ENCODE data around the gene GLB1L.

The GLB1L gene

GRCh38 chr2:219199470-219200211 lies 45.6 kb downstream of the GLB1L start:
- Histone ChIP-seq H3K4me3 (replicated peaks; ENCODE audit: low read depth, low read length) (no peak overlapping the region), H3K27me3 (replicated peaks; ENCODE audit: control insufficient read depth, insufficient read depth, low read length) (no peaks in the 10 kb centered on the region), H3K36me3 (ENCODE audit: control insufficient read depth, insufficient read depth, low read length) (no peaks in the 10 kb centered on the region)
- TF ChIP-seq CTCF (IDR thresholded peaks at IDR 0.05; ENCODE audit: insufficient read depth, low read length, poor library complexity, severe bottlenecking): no peak
- DNase-seq (ENCODE audit: extremely low read depth, insufficient read length): no peak

- H3K27me3 ChIP-seq (replicated peaks; ENCODE audit: control insufficient read depth, insufficient read depth, low read length): no peaks in the 10 kb centered on the region
- no peak for DNase-seq (ENCODE audit: extremely low read depth, insufficient read length)
- no peak overlapping the region for H3K4me3 ChIP-seq (replicated peaks; ENCODE audit: low read depth, low read length)
- no peaks in the 10 kb centered on the region for H3K36me3 ChIP-seq (ENCODE audit: control insufficient read depth, insufficient read depth, low read length)
- no peak for TF ChIP-seq CTCF (IDR thresholded peaks at IDR 0.05; ENCODE audit: insufficient read depth, low read length, poor library complexity, severe bottlenecking)
Observed at GRCh38 chr2:219198974-219199373, 46.3 kb downstream of the GLB1L start.

GRCh38 chr2:219197388-219197787 lies 47.9 kb downstream of the GLB1L start:
- Histone ChIP-seq H3K27me3 (replicated peaks; ENCODE audit: control insufficient read depth, insufficient read depth, low read length) (no peaks in the 10 kb centered on the region), H3K4me3 (replicated peaks; ENCODE audit: low read depth, low read length) (no peak overlapping the region), H3K36me3 (ENCODE audit: control insufficient read depth, insufficient read depth, low read length) (no peaks in the 10 kb centered on the region)
- TF ChIP-seq CTCF (IDR thresholded peaks at IDR 0.05; ENCODE audit: insufficient read depth, low read length, poor library complexity, severe bottlenecking): no peak
- DNase-seq (ENCODE audit: extremely low read depth, insufficient read length): no peak

- peaks cover 18% of the 10 kb centered on the region for H3K36me3 ChIP-seq (ENCODE audit: control insufficient read depth, insufficient read depth, low read length)
- no peak for DNase-seq (ENCODE audit: extremely low read depth, insufficient read length)
- TF ChIP-seq CTCF (IDR thresholded peaks at IDR 0.05; ENCODE audit: insufficient read depth, low read length, poor library complexity, severe bottlenecking): no peak
- H3K4me3 ChIP-seq (replicated peaks; ENCODE audit: low read depth, low read length): no peak overlapping the region
- no peaks in the 10 kb centered on the region for H3K27me3 ChIP-seq (replicated peaks; ENCODE audit: control insufficient read depth, insufficient read depth, low read length)
Observed at GRCh38 chr2:219186754-219187456, 58.3 kb downstream of the GLB1L start.
